HG03135 (cell line): Measurements from ENCODE around the gene NACC2.
"Not testable (repeated sequence)": the region's sequence is repeated elsewhere in the genome, so short reads cannot be mapped to it uniquely, and the experiment has no call there.

Experiments
- ATAC-seq: cut with Tn5 transposase; IDR thresholded peaks from one replicate; pipeline ENCODE4 v1.9.1; 2021; ENCODE audit warnings: mild to moderate bottlenecking, moderate library complexity; ENCODE audit not compliant: unreplicated experiment

The NACC2 gene

DNA sequence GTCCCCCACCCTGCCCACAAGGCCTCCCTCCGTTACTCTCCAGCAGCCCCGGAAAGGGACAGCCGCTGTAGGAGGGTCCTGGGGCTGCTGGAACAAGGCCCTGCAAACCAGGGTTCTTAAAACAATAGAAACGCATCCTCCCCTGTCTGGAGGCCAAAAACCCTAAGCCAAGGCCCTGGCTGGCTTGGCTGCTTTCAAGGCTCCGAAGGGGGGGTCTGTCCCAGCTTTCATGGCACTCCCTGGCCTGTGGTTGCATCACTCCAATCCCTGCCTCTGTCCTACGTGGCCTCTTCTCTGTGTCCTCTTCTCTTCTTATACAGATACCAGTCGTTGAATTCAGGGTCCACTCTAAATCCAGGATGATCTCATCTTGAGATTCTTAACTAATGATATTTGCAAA, 126.5 kb downstream of the NACC2 start:
- no peak for ATAC-seq

DNA sequence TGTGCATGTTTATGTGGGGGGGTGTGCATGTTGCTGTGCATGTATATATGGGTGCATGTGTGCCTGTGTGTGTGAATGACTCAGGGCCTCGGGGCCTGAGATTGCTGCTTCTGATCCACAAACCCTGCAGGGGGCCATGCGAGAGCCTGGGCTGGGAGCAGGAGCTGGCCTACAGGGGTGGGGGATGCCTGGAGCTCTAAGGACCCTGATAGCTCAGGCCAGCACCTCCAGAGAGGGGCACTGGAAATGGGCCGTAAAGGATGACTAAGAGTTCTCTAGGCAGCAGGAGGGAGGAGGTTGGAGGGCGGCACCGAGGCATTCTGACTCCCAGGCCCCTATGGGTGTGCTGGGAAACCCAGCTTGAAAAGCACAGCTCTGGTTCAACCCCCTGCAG, 127.0 kb downstream of the NACC2 start:
- ATAC-seq = no peak

DNA sequence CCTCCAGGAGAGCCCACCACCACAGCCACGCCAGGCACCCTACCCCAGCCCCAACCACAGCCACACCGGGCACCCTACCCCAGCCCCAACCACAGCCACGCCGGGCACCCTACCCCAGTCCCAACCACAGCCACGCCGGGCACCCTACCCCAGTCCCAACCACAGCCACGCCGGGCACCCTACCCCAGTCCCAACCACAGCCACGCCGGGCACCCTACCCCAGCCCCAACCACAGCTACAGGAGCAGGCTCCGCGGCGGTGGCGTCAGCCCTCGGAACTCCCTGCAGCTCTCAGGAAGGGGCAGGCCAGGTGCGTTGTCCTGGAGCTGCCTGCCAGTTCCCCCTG, 128.2 kb downstream of the NACC2 start:
- ATAC-seq = not testable (repeated sequence)

DNA sequence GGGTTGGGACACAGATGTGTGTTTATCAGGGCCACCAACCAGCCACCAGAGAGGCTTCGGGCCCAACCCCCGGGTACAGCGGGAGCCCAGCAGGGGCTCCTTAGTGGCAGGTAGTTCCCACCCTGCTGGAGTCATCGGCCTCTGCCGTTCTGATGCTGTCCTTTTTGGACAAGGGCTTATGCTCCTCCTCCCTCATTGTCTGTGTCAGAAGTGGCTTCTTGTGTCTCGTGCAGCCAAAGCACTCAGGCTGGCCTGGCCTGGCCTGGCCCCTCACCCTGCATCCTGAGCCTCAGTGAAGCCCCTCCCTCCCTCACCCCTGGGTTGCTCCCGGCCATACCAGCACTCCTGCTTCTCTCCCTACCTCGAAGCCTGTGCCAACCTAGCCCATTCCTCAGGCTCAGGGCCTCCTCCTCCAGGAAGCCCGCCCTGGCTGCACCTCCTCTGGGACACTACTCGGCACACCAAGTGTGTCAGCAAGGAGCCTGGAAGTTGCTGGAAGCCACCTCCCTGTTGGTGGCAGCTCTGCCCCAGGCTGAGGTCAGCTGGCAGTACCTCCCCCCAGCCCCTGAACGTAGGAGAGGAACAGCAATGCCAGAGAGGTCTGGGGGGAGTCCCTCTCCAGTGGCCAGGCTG, 129.8 kb downstream of the NACC2 start:
- ATAC-seq = no peak

DNA sequence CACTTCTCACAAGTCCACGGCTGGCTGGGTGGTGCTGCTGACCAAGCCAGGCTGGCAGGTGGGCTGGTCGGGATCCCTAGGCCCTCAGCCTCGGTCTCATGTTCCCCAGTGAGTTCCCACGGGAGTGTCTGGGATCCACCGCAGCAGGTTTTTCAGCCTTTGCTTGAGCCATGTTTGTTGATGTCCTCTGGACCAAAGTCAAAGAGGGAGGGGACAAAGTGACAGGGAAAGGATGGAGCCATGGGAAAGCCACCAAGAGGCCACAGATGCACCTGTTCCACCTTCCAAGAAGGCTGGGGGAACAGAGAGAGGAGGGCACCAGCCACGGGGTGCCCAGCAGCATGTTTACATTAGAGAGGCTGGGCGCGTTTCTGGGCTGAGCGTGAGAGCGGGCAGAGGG, 131.2 kb downstream of the NACC2 start:
- no peak for ATAC-seq

DNA sequence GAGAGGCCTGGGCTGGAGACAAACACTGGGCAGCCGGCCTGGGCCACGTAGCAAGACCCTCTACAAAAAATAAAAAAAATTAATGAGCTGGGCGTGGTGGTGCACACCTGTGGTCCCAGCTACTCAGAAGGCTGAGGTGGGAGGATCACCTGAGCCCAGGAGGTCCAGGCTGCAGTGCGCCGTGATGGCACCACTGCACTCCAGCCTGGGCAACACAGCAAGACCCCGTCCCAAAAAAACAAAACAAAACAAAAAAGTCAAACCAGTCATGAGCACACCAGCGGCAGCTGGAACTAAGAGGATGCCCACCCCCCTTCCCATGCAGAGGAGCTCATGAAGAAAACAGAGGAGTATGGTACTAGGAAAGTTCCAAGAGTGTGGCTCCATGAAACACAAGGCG, 131.8 kb downstream of the NACC2 start:
- no peak for ATAC-seq

DNA sequence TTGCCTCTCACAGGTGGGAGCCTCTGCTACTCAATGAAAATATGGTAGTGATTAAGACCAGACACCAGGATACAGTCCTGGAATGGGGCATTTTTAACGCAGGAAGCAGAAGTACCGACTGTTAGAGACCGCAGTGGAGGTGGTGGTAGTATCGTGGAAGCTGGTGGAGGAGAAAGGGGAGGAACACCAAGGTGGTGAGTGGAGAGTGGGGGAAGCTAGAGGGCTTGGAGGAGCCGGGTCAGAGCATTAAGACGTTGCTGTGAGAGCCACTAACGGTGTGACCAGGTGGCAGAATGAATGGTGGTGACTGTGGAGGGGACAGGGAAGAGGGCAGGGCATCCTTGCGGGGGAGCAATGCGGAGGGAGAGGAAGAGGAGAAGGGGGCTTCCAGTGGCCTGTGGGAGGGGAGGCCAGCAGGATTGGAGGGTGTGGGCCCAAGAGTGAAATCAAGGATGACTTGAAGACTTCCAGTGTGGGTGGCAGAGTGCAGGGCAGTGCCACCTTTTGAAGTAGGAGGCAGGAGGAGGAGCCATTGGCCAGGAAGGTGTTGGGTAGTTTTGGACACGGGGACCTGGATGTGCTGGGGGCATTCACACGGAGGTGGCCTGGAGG, 132.3 kb downstream of the NACC2 start:
- ATAC-seq = no peak

DNA sequence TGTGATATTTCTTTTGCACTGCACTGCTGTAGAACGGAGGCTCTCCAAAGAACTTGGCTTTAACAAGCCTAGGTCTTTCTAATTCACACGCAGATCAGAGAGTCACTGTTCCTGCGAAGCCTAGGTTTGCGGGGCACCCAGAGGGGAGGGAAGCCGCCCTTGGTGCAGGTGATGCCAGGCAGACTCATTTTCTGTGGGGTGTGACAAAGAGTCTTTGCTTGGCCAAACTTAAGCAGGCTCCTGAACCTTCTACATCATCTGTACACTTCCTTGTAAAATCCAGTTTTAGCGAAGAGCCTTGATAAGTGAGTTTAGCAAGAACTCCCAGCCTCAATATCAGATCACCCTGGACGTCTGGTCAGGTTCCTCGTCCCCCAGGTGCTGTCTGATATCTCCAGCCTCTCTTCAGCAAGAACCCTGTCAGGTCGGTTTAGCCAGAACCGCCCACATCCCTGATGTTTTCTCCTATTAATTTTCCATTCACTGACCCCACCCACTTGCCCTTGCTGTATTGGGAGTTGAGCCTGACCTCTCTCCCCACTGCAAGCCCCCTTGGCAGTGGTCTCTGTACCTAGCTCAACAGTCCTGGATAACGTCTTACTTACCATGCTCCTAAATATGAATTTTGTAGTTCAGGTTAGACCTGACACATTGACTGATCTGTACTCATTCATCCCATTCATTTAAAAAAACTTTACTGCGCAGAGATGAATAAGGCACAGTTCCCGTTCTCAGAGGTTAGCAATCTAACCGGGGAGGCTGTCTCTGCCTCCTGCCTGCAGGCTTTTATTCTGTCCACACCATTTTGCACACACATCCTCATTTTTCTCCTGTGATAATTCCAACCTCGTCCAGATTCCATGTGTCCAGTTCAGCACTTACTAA, 133.0 kb downstream of the NACC2 start:
- no peak for ATAC-seq

DNA sequence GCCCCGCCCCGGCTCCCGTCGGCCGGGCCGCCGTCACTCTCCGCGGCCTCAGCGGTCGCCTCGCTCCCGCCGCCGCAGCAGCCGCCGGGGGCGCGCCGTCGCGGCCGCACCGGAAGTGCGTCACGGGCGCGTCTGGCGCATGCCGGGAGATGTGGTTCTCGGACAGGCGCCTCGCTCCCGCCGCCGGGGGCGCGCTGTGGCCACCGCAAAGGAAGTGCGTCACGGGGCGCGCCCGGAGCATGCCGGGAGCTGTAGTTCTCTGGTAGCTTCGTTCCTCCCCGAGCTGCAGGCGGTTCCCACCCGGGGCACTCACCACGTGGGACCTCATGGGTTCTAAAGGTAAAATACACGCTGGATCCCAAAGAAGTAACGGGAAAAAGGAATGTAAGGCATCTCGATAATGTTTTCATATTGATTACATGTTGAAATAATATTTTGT, 133.8 kb downstream of the NACC2 start, which contains the start of gene UBAC1:
TSS of gene UBAC1 (minus strand) at position 97 of the 439 bp plus-strand sequence. CDS start 211 bp downstream, outside the sequence.
- peak; percentile 81 for ATAC-seq

DNA sequence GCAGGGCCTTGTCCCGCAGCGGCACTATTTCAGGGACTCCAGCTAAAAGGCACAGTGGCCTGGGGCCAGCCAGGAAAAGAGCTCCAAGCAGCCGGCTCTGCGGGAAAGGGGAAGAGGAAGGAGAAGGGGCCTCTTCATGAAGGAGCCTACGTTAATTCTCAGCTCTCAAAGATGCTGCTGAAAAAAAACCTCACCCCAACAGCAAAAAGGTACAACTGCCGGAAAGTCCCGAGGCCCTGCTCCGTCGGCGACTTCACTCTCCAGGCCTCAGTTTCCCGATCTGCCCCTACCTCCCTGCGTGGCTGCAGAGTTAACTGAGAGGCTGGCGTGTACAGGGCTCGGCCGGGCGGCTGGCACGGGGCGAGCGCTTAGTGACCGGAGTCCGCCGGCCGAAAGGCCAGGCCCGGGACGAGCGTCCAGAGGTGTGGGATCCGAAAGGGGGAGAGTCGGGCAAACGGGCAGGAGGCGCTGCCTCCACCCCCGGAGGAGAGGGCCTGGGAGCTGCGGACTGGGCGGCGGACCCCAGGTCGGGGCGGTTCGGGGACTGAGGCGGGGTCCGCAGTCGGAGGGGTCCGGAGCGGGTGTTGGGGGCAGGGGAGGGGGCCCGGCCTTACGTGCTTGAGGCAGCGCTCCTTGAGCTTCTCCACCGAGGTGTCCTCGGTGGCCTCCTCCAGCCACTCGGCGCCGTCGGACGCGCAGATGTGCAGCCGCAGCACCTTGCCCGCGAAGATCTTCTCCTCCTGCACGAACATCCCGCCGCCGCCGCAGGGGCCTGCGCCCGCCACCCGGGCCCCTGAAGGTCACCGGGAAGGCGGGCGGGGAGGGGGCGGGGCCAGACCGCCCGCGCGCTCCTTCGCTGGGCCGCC, 134.4 kb downstream of the NACC2 start:
- ATAC-seq = peak; percentile 7

DNA sequence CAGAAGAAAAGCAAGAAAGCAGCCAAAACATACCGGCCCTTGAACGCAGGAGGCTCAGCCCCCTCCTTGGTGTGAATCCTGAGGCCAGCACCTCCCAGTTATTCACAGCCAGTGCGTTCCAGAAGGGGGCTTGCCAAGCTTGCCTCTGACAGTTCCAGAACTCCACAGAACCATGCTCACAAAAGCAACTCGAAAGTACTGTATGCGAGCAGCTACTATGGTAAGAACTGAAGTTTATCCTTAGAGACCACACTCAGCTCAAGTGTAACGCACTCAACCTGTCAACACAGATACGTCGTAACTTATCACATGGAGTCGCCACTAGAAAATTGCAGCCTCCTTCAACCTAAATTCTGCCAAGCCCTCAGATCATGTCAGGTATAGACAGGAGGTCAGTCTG, 135.3 kb downstream of the NACC2 start:
- no peak for ATAC-seq

DNA sequence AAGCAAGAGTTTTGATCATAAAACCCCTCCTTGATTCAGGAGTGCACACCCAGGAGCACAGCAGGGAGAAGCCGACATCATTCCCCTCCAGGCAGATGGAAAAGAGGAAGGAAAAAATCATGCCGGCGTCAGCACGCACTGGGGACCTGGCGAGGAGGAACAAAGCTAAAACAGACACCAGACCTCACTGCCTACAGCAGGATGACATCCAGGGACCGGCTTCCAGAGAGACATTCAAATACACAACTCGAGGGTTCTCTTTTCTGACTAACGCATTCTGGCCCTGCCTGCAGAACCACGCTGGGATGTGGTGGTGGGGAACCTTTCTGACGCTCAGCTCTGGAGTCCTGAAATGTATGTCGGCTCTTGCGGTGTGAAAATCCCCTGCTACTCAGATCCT, 136.6 kb downstream of the NACC2 start:
- ATAC-seq = no peak

DNA sequence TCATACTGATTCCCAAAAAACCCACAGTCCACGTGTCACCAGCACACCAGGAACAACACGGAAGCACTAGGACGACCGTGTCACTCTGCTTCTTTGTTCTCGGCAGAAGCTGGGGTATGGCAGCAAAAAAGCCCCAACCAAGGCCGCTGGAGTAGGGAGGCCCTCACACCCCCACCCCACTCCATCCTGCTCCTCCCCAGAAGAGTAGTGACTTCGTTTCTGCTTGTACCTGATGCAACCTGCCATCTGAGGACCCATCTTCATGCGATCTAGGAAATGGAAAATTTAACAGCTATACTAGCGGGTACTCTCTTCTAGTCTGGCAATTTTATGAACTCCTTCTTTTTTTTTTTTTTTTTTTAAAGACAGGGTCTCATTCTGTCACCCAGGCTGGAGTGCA, 137.7 kb downstream of the NACC2 start:
- no peak for ATAC-seq

DNA sequence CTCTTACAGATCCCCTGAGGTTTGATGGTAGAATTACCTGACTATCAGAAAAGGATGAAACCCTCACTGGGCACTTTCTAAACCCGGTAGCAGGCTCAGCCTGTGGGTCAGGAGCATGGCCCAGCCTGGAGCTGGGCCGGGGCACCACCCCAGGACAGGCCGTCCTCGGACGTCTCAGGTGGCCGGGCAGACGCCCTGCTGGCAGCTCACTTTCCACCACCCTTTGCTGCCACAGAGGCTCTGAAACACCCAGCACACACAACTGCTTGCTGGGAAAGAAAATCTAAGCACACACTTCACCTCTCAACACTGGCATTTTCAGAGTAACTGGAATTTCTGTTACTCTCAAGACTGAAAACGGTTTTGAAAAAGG, 138.3 kb downstream of the NACC2 start:
- ATAC-seq = no peak
